IPS-20b (cell line): ENCODE results near the gene TMEM131L.
"Not testable (repeated sequence)": the region's sequence is repeated elsewhere in the genome, so short reads cannot be mapped to it uniquely, and the experiment has no call there.

Experiments used
- H3K27ac ChIP-seq: one replicate; pipeline ENCODE4 v1.5.1; 2013; ENCODE audit warnings: low read length
- H3K27me3 ChIP-seq: 2 replicates; pipeline ENCODE4 v1.6.1; 2013; ENCODE audit warnings: mild to moderate bottlenecking, low read length, inconsistent platforms; ENCODE audit not compliant: insufficient read depth
- H3K36me3 ChIP-seq: 2 replicates; pipeline ENCODE4 v1.6.1; 2013; ENCODE audit warnings: low read depth, mild to moderate bottlenecking, inconsistent platforms, low read length, moderate library complexity; ENCODE audit not compliant: insufficient read depth
- H3K4me1 ChIP-seq: 2 replicates; pipeline ENCODE4 v1.6.1; 2013; ENCODE audit warnings: mild to moderate bottlenecking, control low read depth, inconsistent platforms, low read length, moderate library complexity; ENCODE audit not compliant: insufficient read depth
- H3K4me3 ChIP-seq: 2 replicates; pipeline ENCODE4 v1.5.1; 2013; ENCODE audit warnings: mild to moderate bottlenecking, low read length, inconsistent platforms
- H3K9ac ChIP-seq: 2 replicates; pipeline ENCODE4 v1.6.1; 2013; ENCODE audit warnings: low read depth, mild to moderate bottlenecking, inconsistent platforms, low read length, moderate library complexity
- H3K9me3 ChIP-seq: 2 replicates; pipeline ENCODE4 v1.6.1; 2013; ENCODE audit warnings: mild to moderate bottlenecking, low read depth, low read length, inconsistent platforms; ENCODE audit not compliant: insufficient read depth

Gene TMEM131L

GRCh38 chr4:153567660-153568059 is 101.5 kb downstream of the TMEM131L start:
- not testable (repeated sequence) for H3K27me3 ChIP-seq, H3K4me3 ChIP-seq, H3K4me1 ChIP-seq, H3K9ac ChIP-seq, H3K9me3 ChIP-seq, H3K36me3 ChIP-seq, H3K27ac ChIP-seq

- Histone ChIP-seq H3K4me1 (no peaks in the 10 kb centered on the region), H3K36me3 (peaks cover 4% of the 10 kb centered on the region; the same call in 1 of the 2 replicates), H3K4me3 (no peak overlapping the region), H3K9me3 (no peaks in the 10 kb centered on the region), H3K9ac (no peak overlapping the region), H3K27me3 (no peaks in the 10 kb centered on the region), H3K27ac (no peak overlapping the region)
Measured at GRCh38 chr4:153570228-153570973, 104.2 kb downstream of the TMEM131L start.

DNA sequence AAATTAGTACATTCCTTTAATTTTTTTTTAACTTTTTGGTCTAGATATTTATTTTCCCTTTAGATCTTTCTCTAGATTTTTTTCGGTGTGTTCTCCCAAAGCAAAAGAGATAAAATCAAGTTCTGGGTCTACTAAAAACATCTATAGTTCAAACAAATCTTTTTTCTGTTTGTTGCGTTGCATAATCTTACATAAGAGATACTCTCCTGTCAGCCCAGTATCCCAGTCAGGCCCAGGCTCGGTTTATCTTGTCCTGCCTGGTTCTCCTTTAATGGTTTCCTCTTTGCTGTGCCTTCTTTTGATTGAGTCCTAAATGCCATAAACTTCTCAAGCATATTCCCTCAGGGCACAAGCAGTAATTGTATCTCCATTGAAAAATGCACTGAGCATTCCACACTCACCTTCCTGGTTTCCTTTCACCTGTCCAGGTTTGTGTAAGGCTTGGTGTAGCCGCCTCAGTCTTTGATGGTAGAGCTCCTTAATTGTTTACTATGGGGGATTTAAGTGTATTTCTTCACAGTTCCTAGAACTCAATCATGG is 104.9 kb downstream of the TMEM131L start:
- H3K9me3 ChIP-seq: no peaks in the 10 kb centered on the region
- H3K27ac ChIP-seq: no peak overlapping the region
- H3K9ac ChIP-seq: no peak overlapping the region
- H3K27me3 ChIP-seq: no peaks in the 10 kb centered on the region
- no peaks in the 10 kb centered on the region for H3K4me1 ChIP-seq
- H3K36me3 ChIP-seq: peaks cover 4% of the 10 kb centered on the region; the same call in 1 of the 2 replicates
- no peak overlapping the region for H3K4me3 ChIP-seq

DNA sequence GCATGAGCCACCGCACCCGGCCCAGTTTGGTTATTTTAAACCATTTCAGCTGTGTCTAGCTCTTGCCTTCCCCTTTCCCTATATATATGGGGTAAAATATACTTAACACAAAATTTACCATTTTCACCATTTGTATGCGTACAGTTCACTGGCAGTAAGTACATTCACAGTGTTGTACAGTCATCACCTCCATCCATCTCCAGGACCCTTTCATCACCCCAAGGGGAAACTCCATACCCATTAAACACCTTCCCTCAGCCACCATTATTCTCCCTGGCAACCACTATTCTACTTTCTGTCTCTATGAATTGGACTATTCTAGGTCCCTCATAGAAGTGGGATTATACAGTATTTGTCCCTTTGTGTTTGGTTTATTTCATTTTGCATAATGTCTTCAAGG is 106.4 kb downstream of the TMEM131L start:
- Histone ChIP-seq H3K27me3 (no peaks in the 10 kb centered on the region), H3K4me3 (no peak overlapping the region), H3K36me3 (no peaks in the 10 kb centered on the region), H3K9ac (no peak overlapping the region), H3K9me3 (no peaks in the 10 kb centered on the region), H3K4me1 (no peaks in the 10 kb centered on the region), H3K27ac (no peak overlapping the region)

- Histone ChIP-seq H3K36me3 (no peaks in the 10 kb centered on the region), H3K9me3 (no peaks in the 10 kb centered on the region), H3K4me3 (no peak overlapping the region), H3K27ac (no peak overlapping the region), H3K4me1 (no peaks in the 10 kb centered on the region), H3K9ac (no peak overlapping the region), H3K27me3 (no peaks in the 10 kb centered on the region)
Measured at GRCh38 chr4:153573221-153573620, 107.1 kb downstream of the TMEM131L start.

DNA sequence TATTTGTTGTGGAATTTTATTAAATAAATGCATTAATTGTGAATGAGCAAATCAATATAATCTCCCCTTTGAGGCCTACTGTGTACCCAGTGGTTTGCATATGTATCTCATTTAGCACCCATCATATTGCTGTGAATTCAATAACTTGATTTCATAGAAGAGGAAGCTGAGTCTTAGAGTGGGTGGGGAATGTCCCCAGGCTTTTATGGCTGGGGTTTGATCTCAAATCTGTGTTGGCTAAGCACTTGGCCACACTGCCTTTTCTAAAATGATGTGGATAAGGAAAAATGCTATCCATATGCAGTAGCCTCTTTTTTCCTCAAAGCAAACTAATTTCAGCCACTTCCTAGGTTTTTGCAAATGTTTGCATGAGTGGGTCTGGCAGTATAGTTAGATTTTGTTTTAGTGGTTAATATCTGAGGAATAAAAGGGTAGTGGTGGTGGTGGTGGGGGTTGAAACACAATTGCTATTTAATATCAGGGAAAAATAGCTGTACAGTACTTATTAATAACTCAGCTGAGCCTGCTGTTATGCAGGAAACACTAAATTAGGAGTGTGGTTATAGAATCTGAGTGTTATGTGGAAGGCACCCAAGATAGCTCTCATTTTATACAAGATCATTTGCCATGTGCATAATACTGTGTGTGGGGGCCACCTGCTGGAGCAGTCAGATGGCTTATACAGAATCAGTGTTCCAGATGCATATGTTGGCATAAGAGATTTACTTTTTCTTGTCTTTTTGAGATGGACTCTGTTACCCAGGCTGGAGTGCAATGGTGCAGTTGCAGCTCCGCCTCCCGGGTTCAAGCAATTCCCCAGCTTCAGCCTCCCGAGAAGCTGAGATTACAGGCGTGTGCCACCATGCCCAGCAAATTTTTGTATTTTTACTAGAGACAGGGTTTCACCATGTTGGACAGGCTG is 108.0 kb downstream of the TMEM131L start:
- no peaks in the 10 kb centered on the region for H3K27me3 ChIP-seq
- no peaks in the 10 kb centered on the region for H3K4me1 ChIP-seq
- H3K36me3 ChIP-seq: no peaks in the 10 kb centered on the region
- no peak overlapping the region for H3K27ac ChIP-seq
- no peak overlapping the region for H3K9ac ChIP-seq
- H3K4me3 ChIP-seq: no peak overlapping the region
- no peaks in the 10 kb centered on the region for H3K9me3 ChIP-seq

GRCh38 chr4:153576443-153576774 is 110.2 kb downstream of the TMEM131L start:
- H3K36me3 ChIP-seq: peaks cover 2% of the 10 kb centered on the region; the same call in 1 of the 2 replicates

GRCh38 chr4:153577053-153577452 is 110.9 kb downstream of the TMEM131L start:
- Histone ChIP-seq H3K9me3 (no peaks in the 10 kb centered on the region), H3K27ac (no peak overlapping the region)

More at GRCh38 chr4:153576443-153576774, 110.2 kb downstream of the TMEM131L start:
- no peak overlapping the region for H3K4me3 ChIP-seq
- H3K4me1 ChIP-seq: no peaks in the 10 kb centered on the region
- no peak overlapping the region for H3K9ac ChIP-seq
- no peaks in the 10 kb centered on the region for H3K27me3 ChIP-seq
- H3K9me3 ChIP-seq: no peaks in the 10 kb centered on the region
- H3K27ac ChIP-seq: no peak overlapping the region

GRCh38 chr4:153579410-153579809 is 113.2 kb downstream of the TMEM131L start:
- H3K9ac ChIP-seq: no peak overlapping the region
- no peaks in the 10 kb centered on the region for H3K27me3 ChIP-seq
- no peak overlapping the region for H3K27ac ChIP-seq
- peaks cover 22% of the 10 kb centered on the region; the same call in 1 of the 2 replicates for H3K36me3 ChIP-seq
- H3K9me3 ChIP-seq: no peaks in the 10 kb centered on the region
- no peaks in the 10 kb centered on the region for H3K4me1 ChIP-seq
- H3K4me3 ChIP-seq: no peak overlapping the region

More at GRCh38 chr4:153577053-153577452, 110.9 kb downstream of the TMEM131L start:
- peaks cover 8% of the 10 kb centered on the region; the same call in 1 of the 2 replicates for H3K36me3 ChIP-seq
- no peak overlapping the region for H3K4me3 ChIP-seq
- H3K4me1 ChIP-seq: no peaks in the 10 kb centered on the region
- no peaks in the 10 kb centered on the region for H3K27me3 ChIP-seq
- H3K9ac ChIP-seq: no peak overlapping the region

DNA sequence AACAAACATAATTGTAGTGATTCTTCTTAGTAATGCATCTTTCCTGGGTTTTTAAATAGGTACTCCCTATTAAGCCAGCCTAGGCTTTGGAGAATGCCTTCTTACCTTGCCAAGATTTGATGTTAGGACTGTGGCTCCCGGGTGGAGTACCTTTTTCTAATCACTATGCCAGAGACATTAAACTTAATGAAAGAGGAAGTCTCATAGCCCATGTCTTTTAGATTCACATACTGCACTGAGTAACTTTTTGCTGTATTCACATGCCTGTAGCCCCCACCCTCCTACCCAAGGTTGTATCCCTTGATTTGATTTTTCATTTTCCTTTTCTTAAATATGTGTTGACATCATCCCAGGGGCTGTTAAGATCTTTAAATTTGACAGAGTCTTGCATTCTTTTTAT is 113.7 kb downstream of the TMEM131L start:
- no peak overlapping the region for H3K27ac ChIP-seq
- H3K4me1 ChIP-seq: no peaks in the 10 kb centered on the region
- no peaks in the 10 kb centered on the region for H3K9me3 ChIP-seq
- peaks cover 27% of the 10 kb centered on the region; the same call in 1 of the 2 replicates for H3K36me3 ChIP-seq
- H3K27me3 ChIP-seq: no peaks in the 10 kb centered on the region
- no peak overlapping the region for H3K9ac ChIP-seq
- no peak overlapping the region for H3K4me3 ChIP-seq

- no peak overlapping the region for H3K4me3 ChIP-seq
- peaks cover 36% of the 10 kb centered on the region; the same call in 1 of the 2 replicates for H3K36me3 ChIP-seq
- H3K27ac ChIP-seq: no peak overlapping the region
- H3K9ac ChIP-seq: no peak overlapping the region
- H3K27me3 ChIP-seq: no peaks in the 10 kb centered on the region
- no peaks in the 10 kb centered on the region for H3K9me3 ChIP-seq
- peaks cover 6% of the 10 kb centered on the region; the same call in 1 of the 2 replicates for H3K4me1 ChIP-seq
Measured at GRCh38 chr4:153582954-153583702, 117.0 kb downstream of the TMEM131L start.
